HuH-7 (cell line): ENCODE measurements around the gene TREML2.
"Not testable (repeated sequence)": the region's sequence is repeated elsewhere in the genome, so short reads cannot be mapped to it uniquely, and the experiment has no call there.

ENCODE experiments used
- DNase-seq: peaks from one replicate; pipeline ENCODE4 v3.0.0; 2011; ENCODE audit warnings: low spot score

TREML2 gene, protein sequence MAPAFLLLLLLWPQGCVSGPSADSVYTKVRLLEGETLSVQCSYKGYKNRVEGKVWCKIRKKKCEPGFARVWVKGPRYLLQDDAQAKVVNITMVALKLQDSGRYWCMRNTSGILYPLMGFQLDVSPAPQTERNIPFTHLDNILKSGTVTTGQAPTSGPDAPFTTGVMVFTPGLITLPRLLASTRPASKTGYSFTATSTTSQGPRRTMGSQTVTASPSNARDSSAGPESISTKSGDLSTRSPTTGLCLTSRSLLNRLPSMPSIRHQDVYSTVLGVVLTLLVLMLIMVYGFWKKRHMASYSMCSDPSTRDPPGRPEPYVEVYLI

DNA sequence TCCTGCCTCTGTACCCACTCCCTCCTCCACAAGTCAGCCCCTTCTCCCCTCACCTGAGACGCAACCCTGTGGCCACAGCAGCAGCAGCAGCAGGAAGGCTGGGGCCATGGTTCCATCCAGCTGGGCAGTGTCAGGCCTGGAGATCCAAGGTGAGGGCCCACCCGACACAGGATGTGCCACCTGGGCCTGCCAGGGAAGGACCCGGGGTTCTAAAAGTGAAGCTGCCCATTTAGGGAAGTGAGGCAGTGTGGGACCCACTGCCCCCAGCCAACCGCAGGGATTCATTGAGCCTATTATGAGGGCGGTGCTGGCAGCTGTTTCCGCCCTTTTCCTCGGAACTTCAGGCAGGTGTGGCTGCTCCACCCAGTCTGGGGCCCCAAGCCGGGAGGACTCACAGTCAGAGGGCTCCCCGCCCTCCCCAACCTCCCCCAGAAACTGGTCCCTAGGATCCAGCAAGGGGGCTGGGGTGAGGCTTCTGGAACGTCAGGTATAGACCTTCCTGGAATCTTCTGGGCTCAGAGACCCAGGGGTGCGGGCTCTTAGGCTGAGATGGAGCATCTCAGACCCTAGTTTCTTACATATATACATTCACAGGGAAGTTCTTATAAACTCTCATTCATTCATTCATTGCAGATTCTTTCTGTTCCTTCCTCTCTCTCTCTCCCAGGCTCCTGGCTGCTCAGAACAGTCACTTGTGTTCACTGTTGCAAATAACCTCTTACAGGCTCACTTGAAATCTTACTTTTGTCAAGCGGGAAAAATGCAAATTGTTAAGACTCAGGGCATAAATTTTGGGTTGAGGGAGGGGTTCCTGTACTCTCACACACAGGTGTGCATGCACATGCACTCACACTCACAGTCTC lies at the start of gene TREML2:
Gene TREML2, minus strand, starts transcription at position 249 of the 863 bp plus-strand sequence. Its CDS starts 141 bp downstream, at position 108.
- no peak for DNase-seq

DNA sequence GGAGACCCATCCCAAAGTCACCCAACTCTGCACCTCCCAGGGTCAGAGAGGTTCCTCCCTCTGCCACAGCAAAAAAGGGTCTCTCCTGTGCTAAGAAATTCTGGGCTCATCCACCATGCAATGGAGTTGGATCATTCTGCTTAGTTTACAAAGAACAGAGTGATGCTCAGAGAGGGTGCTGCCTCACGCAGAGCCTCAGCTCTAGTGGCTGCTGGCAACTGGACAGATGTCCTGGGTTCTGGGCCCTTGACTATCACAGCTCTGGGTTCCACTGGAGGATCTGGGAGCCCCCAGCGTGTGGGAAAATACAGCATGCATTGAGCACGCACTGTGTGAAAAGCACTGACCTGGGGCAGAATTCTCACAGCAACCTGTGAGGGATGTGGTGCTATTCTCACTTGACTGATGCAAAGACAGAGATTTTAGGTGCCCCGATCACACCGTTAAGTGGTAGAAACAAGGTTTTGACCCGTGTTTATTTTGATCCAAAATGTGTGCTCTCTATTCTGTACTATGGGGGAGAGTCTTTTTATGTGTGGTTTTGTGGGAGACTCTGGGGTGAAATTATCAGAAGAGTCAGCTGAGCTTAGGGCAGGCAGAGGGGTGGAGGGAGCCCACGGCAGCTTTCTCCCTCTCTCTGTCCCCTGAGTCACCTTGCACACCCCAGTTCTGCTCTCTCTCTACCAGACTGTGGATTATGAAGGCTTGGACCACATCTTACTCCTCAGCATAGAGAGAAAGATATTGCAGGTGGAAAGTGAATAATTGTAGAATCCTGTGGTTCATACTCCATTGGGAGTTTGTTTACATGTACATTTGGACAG lies 47.1 kb upstream of the TREML2 start:
- DNase-seq = no peak

DNA sequence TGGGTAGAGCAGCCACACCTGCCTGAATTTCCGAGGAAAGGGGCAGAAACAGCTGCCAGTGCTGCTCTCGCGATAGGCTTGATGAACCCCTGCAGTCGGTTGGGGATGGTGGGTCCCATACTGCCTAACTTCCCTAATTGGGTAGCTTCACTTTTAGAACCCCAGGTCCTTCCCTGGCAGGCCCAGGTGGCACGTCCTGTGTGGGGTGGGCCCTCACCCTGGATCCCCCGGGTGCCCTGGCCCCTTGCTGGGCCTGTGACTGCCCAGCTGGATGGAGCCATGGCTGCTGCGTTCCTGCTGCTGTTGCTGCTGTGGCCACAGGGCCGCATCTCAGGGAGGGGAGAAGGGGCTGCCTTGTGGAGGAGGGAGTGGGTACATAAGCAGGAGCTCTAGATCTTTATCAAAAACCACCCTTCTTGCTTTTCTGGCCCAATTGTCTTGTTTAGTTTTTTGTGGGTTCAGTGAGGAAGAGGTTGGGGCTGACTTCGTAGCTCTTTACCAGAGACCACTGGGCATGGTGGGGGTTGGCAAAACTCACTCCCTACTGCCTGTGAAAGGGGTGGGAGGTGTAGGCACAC lies 46.4 kb upstream of the TREML2 start:
- DNase-seq = no peak

DNA sequence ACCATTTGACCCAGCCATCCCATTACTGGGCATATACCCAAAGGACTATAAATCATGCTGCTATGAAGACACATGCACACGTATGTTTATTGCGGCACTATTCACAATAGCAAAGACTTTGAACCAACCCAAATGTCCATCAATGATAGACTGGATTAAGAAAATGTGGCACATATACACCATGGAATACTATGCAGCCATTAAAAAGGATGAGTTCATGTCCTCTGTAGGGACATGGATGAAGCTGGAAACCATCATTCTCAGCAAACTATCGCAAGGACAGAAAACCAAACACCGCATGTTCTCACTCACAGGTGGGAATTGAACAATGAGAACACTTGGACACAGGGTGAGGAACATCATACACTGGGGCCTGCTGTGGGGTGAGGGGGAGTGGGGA lies 45.6 kb upstream of the TREML2 start:
- DNase-seq = not testable (repeated sequence)

DNA sequence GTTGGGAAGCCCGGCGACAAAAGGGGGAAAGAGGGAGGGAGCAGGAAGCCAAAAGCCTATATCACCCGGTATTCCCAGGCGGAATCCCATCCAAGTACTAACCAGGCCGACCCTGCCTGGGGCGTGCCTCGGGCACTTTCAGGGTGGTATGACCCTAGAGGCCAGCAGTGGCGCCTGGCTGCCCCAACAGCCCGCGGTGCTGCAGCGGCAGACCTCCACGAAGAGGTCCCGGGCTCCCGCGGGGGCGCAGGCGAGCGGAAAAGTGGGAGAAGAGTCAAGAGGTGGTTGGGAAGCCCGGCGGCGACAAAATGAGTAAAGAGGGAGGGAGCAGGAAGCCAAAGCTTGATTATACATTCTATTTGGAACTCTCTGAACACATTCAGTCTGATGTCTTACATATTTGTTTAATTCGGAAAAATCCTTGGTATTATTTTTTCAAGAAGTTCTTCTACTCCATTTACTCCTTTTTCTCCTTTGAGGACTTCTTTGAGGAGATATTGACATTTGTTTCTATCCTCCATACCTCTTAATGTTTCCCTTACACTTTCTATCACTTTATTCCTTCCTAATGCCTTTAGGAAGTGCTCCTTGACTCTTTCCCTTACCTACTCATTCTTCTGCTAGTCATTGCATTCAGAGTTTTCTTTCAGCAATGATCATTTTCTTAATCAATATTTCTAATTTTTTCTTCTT lies 38.7 kb upstream of the TREML2 start:
- no peak for DNase-seq

DNA sequence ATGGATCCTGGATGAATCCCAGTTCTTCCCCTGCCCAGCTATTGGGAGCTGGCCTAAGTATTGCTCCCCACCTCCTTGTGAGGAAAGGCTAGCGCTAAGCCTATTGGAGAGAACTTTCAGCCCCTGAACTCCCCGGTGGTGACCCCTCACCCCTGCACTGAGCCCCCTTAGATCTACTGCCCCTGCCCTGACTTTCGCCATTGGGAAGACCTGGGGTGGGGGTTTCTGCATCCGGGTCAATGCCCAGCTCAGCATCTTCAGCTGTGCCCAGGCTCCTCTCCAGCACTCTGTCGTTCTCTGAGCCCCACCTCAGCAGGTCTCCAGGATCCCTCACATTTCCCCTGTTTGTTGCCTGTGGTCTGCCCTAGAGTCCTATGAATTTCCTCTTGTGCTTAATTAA lies 36.2 kb upstream of the TREML2 start:
- DNase-seq = no peak

DNA sequence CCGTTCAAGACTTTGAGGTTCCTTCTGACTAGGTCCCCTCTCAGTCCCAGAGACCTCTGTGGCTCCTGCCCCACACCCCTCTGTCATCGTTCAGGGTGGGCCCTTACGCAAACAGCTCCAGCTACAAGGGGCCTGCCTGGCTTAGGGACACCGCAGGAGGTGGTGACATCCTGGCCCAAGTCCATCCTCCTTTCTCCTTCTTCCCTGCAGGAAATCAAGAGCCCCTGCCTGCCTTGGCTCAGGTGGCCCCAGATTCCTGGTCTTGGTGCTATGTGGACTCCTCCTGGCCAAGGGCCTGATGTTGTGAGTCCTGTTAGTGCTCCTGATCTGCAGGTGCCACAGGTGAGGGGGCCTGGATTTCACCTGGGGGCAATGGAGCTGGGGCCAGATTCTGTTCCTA lies 35.3 kb upstream of the TREML2 start:
- DNase-seq = no peak

DNA sequence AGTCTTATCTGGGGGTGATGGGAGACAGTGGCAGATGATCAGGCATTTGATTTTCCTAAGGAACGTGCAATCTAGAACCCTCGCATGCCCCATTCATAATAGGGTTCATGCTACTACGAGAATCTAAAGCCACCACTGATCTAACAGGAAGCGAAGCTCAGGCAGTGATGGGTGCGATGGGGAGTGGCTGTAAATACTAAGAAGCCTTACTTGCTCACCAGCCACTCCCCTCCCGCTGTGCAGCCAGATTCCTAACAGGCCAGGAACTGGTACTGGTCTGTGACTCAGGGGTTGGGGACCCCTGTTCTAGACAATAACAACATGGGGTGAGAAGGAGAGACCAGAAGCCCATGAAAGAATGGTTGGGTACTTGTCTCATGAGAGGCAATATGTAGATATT lies 31.7 kb upstream of the TREML2 start:
- no peak for DNase-seq

DNA sequence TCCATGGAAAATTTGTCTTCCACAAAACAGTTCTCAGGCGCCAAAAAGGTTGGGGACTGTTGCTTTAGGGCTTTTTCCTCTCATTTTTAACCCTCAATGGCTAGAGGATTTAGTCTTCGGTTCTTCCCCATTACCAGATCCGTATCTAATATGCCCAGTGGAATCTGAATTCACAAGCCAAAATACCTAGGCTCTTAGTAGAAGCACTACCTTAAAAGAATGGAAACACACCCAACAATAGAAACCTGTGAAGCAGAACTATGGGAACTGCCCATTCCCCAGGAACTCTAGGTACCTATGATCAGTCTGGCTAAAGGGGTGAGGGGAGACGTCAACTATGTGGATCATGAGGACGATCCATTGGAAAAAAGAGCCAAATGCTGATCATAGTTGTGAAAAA lies 30.3 kb upstream of the TREML2 start:
- no peak for DNase-seq

DNA sequence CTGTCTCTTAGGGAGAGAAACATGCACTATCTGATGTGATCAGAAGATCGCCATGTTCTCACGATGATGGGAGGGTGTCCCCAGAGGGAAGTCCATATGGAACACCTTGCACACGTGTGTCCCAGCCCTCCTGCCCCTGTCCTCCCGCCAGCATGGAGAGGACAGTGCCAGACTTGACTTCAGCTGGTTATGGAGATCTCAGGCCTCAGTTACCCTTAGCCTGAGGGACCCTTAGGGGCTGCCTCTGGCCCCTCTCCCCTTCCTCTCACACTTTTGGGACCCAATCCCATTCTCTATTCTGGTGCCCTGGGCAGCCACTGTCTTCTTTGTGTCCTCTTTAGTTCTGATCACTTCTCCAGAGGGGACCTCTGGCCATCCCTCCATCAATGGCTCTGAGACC lies 28.8 kb upstream of the TREML2 start:
- no peak for DNase-seq

DNA sequence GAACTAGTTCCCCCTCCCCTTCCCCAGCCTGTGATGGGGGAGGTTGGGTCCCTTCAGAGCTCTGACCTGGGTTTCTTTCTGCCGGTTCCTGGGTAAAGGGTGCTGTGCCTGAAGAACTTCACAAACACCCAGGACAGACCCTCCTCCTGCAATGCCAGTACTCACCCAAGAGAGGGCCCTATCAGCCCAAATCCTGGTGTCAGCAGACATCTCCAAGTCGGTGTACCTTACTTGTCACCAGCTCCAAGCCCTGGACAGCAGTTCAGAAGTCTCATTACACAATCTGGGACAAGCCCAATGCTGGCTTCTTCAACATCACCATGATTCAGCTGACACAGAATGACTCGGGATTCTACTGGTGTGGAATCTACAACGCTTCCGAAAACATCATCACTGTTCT lies 27.7 kb upstream of the TREML2 start:
- no peak for DNase-seq

DNA sequence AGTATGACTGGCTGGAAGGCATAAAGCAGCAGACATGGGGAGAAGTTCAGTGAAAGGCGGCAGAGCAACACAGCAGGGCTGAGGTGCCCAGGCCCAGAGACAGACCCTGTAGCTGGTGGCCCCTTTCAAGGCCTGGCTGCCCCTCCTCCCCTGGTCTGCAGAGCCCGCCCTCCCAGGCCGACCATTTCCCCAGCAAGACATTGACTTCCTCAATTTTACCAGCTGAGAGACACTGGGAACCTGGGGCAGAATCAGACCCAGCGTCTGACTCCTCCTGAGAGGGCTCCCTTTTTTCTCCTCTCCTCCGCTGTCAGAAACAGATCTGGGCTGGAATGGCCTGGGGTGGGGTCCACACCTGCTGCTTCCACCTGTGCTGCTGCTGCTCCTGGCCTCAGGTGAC lies 27.1 kb upstream of the TREML2 start, which contains the start of gene TREML4:
Gene TREML4, plus strand, starts transcription at position 254 of the 400 bp plus-strand sequence. Its CDS starts 79 bp downstream, at position 333.
- DNase-seq = no peak

DNA sequence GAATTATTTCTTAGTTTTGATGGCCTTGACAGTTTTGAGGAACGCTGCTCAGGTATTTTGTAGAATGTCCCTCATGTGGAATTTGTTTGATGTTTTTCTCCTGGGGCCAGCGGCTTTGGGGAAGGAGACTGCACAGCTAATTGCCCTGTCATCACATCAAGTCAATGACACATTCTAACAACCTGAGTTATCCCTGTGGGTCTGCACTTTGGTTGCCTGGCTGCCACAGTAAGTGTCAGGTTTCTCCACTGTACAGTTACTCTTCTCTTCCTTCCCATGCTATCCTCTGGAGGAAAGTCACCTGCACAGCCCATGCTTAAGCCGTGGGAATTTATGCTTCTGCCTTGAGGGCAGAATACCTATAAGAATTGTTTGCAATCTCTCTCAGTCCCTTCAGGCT lies 25.8 kb upstream of the TREML2 start:
- no peak for DNase-seq

DNA sequence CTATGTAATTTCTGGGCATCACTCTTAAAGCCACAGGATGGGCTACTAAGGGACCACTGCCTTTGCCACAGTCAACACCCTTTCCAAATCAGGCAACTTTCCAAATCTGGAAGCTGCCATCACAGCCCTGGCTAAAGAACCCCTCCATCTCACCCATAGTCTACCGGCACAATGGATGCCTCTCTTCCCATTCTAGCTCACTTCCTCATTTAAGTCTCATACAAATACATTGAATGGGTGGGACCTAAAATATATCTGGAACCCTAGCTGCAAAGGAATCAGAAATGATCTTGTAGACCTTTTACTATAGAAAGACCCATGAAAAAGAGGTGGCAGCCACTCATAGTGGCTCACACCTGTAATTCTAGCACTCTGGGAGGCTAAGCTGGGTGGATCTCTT lies 23.9 kb upstream of the TREML2 start:
- DNase-seq = no peak

DNA sequence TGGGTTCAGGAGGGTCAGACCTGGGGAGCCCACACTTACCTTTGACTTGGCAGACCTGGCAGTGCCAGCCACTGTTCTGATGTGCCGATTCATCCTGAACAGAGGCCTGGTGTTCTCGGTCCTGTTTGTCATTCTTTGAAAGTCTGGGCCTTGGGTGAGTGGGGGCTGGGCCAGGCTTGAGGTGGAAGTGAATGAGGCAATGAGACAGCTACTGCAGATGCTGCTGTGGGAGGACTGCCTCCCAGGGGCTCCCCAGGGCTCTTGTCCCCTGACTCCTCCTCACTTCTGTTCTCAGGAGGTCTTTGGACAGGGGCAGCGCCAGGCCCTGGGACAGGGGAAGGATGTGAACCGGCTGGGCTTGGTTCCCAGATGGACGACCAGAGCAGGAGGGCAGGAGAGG lies 21.6 kb upstream of the TREML2 start:
- DNase-seq = no peak

DNA sequence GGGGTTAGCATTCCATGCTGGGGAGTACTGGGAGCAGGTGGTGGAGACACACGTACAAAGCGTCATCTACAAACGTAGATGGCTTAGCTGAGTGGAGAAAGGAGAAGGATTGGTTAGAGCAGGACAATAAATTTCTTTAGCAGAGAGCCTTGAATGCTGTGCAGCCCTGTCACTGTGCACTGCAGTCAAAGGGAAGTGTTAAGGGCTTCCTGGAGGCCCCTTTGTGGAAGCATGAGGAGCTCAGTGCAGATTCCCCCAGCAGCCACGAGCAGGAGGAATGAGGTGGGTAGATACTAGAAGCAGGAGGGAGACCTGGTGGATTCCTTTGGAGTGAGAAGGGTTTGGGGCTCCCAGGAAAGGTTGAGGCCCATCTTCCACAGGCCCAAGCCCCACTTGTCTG lies 21.1 kb upstream of the TREML2 start:
- DNase-seq = no peak

DNA sequence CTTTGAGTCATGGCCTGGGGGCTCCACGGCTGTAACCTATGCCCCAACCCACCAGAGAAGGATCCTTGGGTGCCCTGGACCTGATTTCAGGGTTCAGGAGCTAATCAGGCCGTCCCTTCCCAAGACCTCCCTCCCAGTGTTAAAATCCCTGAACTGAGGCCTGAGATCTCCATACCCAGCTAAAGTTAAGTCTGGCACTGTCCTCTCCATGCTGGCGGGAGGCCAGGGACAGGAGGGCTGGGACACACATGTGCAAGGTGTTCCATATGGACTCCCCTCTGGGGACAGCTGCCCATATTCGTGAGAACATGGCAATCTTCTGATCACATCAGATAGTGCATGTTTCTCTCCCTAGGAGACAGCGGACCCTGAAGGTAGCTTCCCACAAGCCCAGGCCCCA lies 15.7 kb upstream of the TREML2 start:
- DNase-seq = no peak

DNA sequence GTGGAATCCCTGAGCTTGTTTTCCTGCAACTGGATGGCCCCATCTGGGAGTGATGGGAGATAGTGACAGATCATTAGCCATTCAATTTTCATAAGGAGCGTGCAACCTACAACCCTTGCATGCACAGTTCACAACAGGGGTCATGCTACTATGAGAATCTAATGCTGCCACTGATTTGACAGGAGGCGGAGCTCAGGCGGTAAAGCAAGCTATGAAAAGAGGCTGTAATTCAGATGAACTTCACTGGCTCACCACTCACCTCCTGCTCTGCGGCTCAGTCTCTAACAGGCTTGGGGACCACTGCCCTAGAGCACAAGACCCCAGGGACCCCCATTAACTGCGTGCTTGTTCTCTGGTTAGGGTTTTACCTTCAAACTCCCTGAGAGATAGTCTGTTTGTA lies 14.8 kb upstream of the TREML2 start:
- no peak for DNase-seq

DNA sequence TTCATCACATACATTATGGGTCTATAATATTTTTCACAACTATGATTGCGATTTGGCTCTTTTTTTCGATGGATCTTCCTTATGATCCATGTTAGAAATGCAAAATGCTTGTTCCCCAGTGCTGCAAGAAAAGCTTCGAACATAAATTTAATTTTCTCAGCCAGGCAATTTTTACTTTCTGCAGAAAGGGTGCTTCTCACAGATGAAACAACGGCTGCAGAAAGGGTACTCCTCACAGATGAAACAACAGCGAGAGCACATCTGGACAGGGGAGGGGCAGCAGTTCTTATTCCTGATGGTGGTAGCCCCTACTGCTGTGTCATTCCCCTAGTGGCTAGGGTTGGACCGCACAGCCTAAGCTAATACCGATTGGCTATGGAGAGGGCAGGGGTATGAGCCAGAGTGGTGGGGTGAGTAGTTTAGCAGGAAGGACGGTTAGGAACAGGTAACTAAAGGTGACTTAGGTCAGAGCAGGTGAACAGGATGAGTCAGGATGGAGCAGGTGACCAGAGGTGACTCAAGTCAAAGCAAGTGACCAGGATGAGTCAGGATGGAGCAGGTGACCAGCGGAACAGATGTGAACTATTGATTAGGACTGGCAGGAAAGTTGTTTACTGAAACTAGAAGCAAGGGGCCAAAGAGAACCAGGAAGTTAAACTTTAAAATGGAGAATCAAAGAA lies 13.8 kb upstream of the TREML2 start:
- no peak for DNase-seq

DNA sequence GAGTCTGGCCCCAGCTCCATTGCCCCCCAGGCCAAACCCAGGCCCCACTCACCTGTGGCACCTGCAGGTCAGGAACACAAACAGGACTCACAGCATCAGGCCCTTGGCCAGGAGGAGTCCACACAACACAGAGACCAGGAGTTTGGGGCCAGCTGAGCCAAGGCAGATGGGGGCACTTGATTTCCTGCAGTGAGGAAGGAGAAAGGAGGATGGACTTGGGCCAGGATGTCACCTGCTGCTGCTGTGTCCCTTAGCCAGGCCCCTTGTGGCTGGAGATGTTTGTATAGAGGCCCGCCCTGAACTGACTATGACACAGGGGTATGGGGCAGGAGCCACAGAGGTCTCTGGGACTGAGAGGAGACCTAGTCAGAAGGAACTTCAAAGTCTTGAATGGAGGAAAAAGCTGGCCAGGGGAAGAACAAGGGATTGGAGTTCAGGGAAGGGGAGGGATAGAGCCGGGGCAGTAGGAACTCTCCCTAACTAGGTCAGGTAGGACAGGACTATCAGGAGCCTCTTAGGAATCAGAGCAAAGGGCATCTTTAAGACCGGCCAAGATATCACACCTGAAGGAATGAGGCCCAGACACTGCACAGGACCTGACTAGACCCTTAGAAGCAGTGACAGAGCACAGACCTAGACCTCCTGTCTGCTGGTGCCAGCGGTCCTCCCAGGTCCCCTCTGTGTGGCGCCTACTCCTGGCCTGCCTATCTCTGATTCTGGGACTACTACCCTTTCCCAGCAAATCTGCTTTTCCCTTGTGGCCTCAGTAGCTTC lies 8.8 kb upstream of the TREML2 start:
- no peak for DNase-seq
